SKM-1 treated with dmso at 0.1 percent for 144 hours (cell line): ENCODE measurements around the gene ST6GALNAC2.

Experiments used
- DNase-seq: peaks from one replicate; lab custom pipeline; 2025; ENCODE audit not compliant: unreplicated experiment; lab: John Stamatoyannopoulos, UW

Gene ST6GALNAC2

GRCh38 chr17:76557368-76558197, 28.1 kb downstream of the ST6GALNAC2 start:
- peak; percentile 96 for DNase-seq

DNA sequence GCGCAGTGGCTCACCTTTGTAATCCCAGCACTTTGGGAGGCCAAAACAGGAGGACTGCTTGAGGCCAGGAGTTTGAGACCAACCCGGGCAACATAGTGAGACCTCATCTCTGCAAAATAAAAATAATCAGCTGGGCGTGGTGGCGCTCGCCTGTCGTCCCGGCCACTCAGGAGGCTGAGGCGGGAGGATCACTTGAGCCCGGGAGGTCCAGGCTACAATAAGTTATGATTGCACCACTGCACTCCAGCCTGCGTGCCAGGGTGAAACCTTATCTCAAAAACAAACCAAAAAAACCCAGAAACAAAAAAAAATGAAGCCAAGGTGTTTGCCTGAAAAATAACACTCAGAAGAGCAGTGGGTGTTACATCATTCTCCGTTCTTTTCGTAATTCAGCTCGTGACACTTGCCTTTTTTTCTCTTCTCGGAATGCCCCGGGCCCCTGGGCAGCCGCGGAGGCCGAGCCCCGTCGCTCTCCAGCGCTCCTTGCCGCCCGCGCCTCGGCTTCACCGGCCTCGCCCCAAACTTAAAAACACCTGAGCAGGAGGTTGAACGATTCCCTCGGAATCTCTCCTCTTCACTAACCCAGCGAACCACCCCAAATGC, 28.8 kb downstream of the ST6GALNAC2 start:
- peak; percentile 21 for DNase-seq

DNA sequence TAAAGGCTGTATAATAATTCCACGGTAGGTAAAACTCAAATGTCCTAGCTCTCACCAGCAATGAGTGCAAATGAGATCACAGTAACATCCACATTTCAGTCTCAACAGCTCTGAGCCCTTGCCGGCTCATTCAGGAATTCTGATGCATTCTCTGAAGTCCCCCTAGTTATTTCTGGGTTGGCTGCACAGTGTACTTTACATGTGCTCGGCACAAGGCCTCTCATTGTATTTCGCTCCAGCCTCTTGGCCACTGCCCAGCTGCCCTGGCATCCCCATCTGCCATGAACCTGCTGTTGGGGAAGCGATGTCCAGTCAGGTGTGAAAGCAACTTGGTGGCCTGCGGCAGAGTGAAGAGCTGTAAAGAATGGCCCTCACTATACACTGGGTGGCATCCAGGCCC, 31.5 kb downstream of the ST6GALNAC2 start:
- no peak for DNase-seq

DNA sequence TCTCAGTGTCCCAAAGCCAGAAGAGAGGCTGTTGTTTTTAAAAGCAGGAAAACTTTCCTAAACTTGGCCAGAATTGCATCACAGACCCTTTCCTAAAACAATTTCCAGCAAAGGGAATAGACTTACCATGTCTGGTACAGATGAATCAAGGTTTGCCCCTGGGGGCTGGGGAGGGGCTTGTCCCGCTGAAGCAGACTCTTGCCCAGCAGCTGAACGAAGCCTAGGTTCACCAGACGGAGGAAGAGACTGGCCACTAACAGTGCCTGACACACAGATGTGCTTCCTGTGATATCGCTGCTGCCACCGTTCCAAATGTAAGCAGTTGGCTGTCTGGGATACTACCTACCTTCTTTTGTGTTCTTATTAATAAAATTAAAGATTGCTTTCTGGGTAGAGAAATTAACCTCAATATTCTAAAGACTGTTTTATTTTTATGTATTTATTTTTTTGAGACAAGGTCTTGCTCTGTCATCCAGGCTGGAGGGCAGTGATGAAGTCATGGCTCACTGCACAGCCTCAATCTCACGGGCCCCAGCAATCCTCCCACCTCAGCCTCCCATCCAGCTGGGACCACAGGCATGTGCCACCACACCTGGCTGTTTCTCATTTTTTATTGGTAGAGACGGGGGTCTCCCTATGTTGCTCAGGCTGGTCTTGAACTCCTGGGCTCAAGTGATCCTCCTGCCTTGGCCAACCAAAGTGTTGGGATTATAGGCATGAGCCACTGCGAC, 32.3 kb downstream of the ST6GALNAC2 start:
- DNase-seq: no peak

GRCh38 chr17:76551685-76552084, 34.0 kb downstream of the ST6GALNAC2 start:
- no peak for DNase-seq

DNA sequence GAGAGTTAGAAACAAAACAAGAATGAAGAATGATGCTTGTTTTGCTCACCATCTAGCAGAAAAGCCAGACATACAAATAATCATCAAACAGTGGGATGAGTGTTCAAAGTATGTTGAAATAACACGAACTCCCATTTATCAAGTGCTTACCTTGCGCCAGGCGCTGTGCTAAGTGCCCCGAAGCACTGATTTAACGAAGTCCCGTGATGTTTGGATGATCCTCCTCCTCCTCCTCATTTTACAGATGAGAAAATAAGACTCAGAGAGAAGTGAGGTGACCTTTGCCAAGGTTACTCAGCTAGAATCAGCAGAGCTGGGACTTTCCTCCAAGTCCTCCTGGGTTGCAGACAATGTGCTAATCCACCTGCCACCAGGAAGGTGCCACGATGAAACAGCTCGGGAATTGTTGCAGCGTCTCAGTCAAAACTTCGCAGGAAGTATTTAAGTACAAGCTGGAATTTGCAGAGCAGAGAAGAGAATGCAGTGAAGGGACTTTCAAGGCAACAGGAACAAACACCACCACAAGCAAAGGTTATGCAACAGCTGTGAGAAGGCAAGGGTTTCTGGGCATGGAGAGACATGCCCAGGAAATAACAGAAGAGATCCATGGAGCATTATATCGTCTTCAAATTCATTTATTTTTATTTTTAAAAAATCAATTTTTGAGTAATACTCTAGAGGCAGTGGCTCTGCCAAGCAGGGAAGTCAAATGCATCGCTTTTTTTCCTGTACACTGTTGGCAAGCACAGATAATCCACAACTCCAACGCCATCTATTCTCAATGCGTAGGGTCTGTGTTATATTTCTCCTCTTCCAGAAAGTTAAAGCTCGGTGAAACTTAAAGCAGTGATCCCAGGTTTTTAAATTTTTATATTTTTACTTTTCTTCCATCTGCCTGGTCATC, 34.7 kb downstream of the ST6GALNAC2 start:
- DNase-seq: peak; percentile 70

GRCh38 chr17:76549539-76549938, 36.1 kb downstream of the ST6GALNAC2 start:
- no peak for DNase-seq

- no peak for DNase-seq
Measured at GRCh38 chr17:76549215-76549518, 36.5 kb downstream of the ST6GALNAC2 start.

DNA sequence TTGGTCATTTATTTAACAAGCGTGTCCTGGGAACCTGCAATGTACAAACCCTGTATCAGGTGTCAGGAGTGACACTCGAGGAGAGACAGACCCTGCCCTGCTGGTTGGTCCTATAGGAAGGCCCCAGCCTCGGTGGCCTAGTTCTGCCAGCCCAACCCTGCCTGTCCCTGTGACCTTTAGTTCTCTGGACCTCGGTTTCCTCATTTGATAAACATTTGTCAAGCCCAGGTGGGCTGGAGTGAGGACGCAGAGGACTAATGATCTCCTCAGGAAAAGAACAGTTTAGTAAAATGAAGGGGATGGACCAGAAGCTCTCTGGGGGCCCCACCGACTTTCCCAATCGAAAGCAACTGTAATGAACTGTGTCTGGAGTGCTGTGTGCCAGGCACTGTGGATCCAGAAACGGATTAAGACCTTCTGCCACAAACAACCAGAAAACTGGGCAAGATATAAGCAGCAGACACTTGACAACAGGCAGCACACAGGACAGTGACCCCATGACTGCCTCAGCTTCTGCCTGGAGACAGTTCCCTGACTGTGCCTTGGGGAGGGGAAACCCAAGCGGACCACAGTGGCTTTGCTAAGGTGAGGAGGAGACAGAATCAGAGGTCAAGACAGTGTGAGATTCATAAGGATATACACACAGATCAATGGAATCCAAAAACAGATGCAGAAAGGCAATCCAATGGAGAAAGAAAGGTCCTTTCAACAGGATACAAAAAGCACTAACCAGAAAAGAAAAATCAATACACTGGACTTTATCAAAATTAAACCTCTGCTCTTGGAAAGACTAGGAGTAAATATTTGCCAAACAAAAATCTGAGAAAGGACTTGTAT, 37.1 kb downstream of the ST6GALNAC2 start:
- DNase-seq: no peak

- DNase-seq: no peak
Measured at GRCh38 chr17:76547642-76548202, 37.9 kb downstream of the ST6GALNAC2 start.

DNA sequence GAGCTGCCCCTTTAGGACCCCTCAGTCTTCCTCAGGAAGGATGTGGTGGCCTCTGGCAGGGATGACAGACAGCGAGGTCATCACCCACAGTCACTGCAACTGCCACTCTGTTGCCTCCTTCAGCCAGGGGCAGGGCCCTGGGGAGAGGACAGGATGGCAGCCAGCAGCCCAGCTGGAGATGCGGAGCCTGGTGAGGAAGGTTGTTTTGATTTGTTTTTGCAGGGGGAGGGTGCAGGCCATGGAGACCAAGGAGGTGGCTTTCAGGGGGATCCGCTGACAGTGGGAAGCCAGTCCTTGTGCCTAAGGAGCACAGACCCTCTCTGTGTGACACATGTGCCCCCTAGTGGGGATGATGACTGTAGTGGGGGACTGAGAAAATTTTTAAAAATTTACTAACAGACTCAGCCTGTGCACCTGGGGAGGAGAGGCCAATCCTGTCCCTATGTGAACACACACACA, 38.4 kb downstream of the ST6GALNAC2 start:
- peak; percentile 30 for DNase-seq

GRCh38 chr17:76546556-76547182, 39.0 kb downstream of the ST6GALNAC2 start:
- no peak for DNase-seq

GRCh38 chr17:76545918-76546555, 39.6 kb downstream of the ST6GALNAC2 start:
- no peak for DNase-seq

- no peak for DNase-seq
Measured at GRCh38 chr17:76544546-76545365, 40.9 kb downstream of the ST6GALNAC2 start.

DNA sequence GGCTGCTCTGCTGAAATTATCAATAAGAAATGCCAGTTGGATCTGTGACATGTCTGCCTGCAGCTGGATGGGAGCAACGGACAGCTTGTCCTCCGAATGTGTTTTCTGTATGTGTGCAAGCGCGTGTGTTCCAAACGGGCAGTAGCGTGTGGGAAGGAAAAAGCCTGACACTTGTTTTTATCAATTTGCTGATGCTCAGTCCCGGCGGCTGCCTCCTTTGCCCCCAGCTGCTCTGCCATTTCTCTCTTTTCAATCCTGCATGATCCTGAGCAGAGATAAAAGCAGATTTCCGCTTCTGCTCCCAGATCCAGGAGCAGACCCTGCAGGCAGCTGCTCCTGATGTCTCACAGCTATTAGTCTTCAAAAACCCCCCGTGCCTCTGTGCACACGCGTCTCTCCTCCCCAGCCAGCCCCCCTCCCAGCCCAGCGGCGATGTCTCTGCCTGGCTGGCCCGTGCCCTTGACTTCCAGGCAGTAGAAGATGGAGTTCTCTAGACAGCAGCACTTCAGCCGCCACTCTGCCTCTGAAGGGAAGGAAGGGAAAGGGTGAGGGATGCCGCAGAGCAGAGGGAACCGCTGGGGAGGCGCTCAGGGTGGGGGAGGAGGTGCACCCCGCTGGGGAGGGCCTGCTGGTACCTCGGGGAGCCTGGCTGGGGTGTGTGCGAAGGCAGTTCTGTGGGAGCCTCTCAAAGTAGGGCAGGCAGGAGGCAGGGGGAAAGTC, 41.7 kb downstream of the ST6GALNAC2 start:
- DNase-seq: no peak

GRCh38 chr17:76543482-76543825, 42.2 kb downstream of the ST6GALNAC2 start:
- no peak for DNase-seq

GRCh38 chr17:76542984-76543383, 42.7 kb downstream of the ST6GALNAC2 start:
- no peak for DNase-seq
